Measurements from ENCODE around the gene PAX7. TPM values are rescaled to one million over a fixed set of nuclear protein-coding genes. Genes with fewer than 3 reads are reported as not detected.

Gene PAX7
- total and polyA plus RNA-seq, 9 of the 15 experiments (the other 6 are each of a cell fraction or from before 2014, with no cell fraction given): not detected

DNA sequence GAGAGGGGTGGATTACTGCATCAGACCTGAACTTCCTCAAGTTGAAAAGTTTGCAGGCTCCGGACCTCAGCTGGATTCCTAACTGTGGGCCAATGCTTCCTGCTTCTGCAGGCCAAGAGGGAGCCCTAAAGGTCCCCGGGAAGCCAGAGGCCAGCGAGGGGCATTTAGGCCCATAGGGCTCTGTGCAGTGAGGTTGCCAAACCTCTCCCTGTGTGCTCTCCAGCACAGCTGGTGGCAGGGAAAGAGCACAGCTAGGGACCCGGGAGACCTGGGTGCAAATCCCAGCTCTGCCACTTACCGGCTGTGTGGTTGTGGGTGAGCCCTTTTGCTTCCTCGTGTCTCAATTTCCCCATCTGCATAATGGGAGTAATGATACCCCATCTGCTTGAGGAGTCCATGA, 100.5 kb downstream of the PAX7 start:
- ChIA-PET CTCF (ENCODE audit: low intra/inter-chr PET ratio) (no interaction called here), POLR2A (interaction anchor here (0.6 to 2.0 kb wide), 3 partner anchors 11 to 1935 kb away, joined by 3 to 7 read pairs (median 4); no protein-coding TSS in a partner anchor)
- H3K4me1 ChIP-seq (replicated peaks in 1 of 2; ENCODE audit: control insufficient read depth in 2 of 2, insufficient read depth in 2 of 2, low read length in 2 of 2): no peaks in the 10 kb centered on the region
- no peaks in the 10 kb centered on the region for H3K36me3 ChIP-seq (ENCODE audit: control insufficient read depth, insufficient read depth, low read length)
- peaks cover 47 to 87% of the 10 kb centered on the region in 2 experiments for H3K27me3 ChIP-seq (ENCODE audit: control insufficient read depth in 2 of 2, insufficient read depth in 2 of 2, low read length in 2 of 2)
- no peaks in the 10 kb centered on the region for H3K79me2 ChIP-seq (ENCODE audit: control insufficient read depth, insufficient read depth, low read length)
- FAIRE-seq: no peak
- in situ Hi-C loops (cut with MboI) (no loop called here), intact Hi-C loops (cut with micrococcal nuclease) (no loop called here)
- ATAC-seq: no peak
- H2AFZ ChIP-seq (ENCODE audit: low read depth, low read length): no peak overlapping the region
- no peaks in the 10 kb centered on the region for H3K9me3 ChIP-seq (replicated peaks; ENCODE audit: control insufficient read depth, insufficient read depth, low read depth, low read length)
- no peak for DNase-seq (ENCODE audit: extremely low read depth in 1 of 4, low spot score in 3 of 4)
- TF ChIP-seq, protein P1, sequence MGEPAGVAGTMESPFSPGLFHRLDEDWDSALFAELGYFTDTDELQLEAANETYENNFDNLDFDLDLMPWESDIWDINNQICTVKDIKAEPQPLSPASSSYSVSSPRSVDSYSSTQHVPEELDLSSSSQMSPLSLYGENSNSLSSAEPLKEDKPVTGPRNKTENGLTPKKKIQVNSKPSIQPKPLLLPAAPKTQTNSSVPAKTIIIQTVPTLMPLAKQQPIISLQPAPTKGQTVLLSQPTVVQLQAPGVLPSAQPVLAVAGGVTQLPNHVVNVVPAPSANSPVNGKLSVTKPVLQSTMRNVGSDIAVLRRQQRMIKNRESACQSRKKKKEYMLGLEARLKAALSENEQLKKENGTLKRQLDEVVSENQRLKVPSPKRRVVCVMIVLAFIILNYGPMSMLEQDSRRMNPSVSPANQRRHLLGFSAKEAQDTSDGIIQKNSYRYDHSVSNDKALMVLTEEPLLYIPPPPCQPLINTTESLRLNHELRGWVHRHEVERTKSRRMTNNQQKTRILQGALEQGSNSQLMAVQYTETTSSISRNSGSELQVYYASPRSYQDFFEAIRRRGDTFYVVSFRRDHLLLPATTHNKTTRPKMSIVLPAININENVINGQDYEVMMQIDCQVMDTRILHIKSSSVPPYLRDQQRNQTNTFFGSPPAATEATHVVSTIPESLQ (CRISPR knock-in tag; IDR thresholded peaks at IDR 0.05): no peak
- TF ChIP-seq ZNF407 (IDR thresholded peaks at IDR 0.05; ENCODE audit: low read depth) (no peak), SAP30 (IDR thresholded peaks at IDR 0.05; ENCODE audit: borderline replicate concordance, insufficient read depth, low read depth, low read length, poor library complexity, severe bottlenecking) (no peak), FOXJ3 (CRISPR knock-in tag; IDR thresholded peaks at IDR 0.05) (no peak), ZNF282 (CRISPR knock-in tag; IDR thresholded peaks at IDR 0.05) (no peak), SMARCC2 (IDR thresholded peaks at IDR 0.05; ENCODE audit: low read depth) (no peak), ZNF212 (CRISPR knock-in tag; IDR thresholded peaks at IDR 0.05) (no peak), MEIS2 (IDR thresholded peaks at IDR 0.05; ENCODE audit: partially characterized antibody) (no peak), LEF1 (IDR thresholded peaks at IDR 0.05) (no peak)
- TF ChIP-seq, protein P2, sequence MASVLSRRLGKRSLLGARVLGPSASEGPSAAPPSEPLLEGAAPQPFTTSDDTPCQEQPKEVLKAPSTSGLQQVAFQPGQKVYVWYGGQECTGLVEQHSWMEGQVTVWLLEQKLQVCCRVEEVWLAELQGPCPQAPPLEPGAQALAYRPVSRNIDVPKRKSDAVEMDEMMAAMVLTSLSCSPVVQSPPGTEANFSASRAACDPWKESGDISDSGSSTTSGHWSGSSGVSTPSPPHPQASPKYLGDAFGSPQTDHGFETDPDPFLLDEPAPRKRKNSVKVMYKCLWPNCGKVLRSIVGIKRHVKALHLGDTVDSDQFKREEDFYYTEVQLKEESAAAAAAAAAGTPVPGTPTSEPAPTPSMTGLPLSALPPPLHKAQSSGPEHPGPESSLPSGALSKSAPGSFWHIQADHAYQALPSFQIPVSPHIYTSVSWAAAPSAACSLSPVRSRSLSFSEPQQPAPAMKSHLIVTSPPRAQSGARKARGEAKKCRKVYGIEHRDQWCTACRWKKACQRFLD (CRISPR knock-in tag; IDR thresholded peaks at IDR 0.05): no peak
- no peak overlapping the region for H3K4me3 ChIP-seq
- WGBS (ENCODE audit: insufficient coverage, low coverage, missing lambda C conversion rate): 0% methylated on average over 6 of the region's 6 CpGs
- H3K9ac ChIP-seq (ENCODE audit: insufficient read depth in 1 of 2, low read depth in 2 of 2, low read length in 2 of 2): no peak overlapping the region
- peaks cover 29% of the 10 kb centered on the region; the same call in 1 of the 2 replicates for H4K20me1 ChIP-seq (replicated peaks; ENCODE audit: control insufficient read depth, insufficient read depth, low read length)
- H3K9me1 ChIP-seq (ENCODE audit: control insufficient read depth, insufficient read depth, low read length): peaks cover 3% of the 10 kb centered on the region
- H3K27ac ChIP-seq (ENCODE audit: extremely low read depth, low read depth, low read length): no peak overlapping the region
- no TSS peak for BruUV-seq (replicated peaks)
- no peak overlapping the region for H3K4me2 ChIP-seq (ENCODE audit: insufficient read depth, low read length)
